Memory B cell (primary cell): ENCODE data around the gene MINK1.
A peak's percentile ranks its signal among the peaks of the same experiment; 100 is the strongest.
"Not testable (repeated sequence)": the region's sequence is repeated elsewhere in the genome, so short reads cannot be mapped to it uniquely, and the experiment has no call there.

Experiments used
- ATAC-seq: fragments of 150-1000 bp; cut with Tn5 transposase; 2 replicates; pipeline ENCODE4 v1.10.0; 2021; ENCODE audit warnings: low read depth, mild to moderate bottlenecking, moderate library complexity
- DNase-seq, 2 donors: peaks; one replicate each; pipeline ENCODE4 v3.0.0; 2022; ENCODE audit warnings: low spot score in 2 of 2
- H3K27ac Mint-ChIP-seq: one replicate; pipeline ENCODE4 v1.8.0; 2022; ENCODE audit warnings: mild to moderate bottlenecking, moderate library complexity, mixed read lengths
- H3K27me3 Mint-ChIP-seq: one replicate; pipeline ENCODE4 v1.8.0; 2022; ENCODE audit warnings: mixed read lengths
- H3K36me3 Mint-ChIP-seq: one replicate; pipeline ENCODE4 v1.8.0; 2022; ENCODE audit warnings: mild to moderate bottlenecking, mixed read lengths
- H3K4me1 Mint-ChIP-seq: one replicate; pipeline ENCODE4 v1.8.0; 2022; ENCODE audit warnings: mixed read lengths
- H3K4me3 Mint-ChIP-seq: one replicate; pipeline ENCODE4 v1.8.0; 2022; ENCODE audit warnings: mild to moderate bottlenecking, moderate library complexity, mixed read lengths
- H3K9me3 Mint-ChIP-seq: one replicate; pipeline ENCODE4 v1.8.0; 2022; ENCODE audit warnings: mixed read lengths

MINK1 gene

GRCh38 chr17:4919511-4920047, 86.4 kb downstream of the MINK1 start:
- no peak overlapping the region for H3K4me3 Mint-ChIP-seq
- no peaks in the 10 kb centered on the region for H3K27me3 Mint-ChIP-seq
- H3K27ac Mint-ChIP-seq: no peak overlapping the region
- no peaks in the 10 kb centered on the region for H3K4me1 Mint-ChIP-seq
- DNase-seq (no peak), ATAC-seq (no peak)
- no peaks in the 10 kb centered on the region for H3K9me3 Mint-ChIP-seq
- H3K36me3 Mint-ChIP-seq: no peaks in the 10 kb centered on the region

- Mint-ChIP-seq H3K9me3 (no peaks in the 10 kb centered on the region), H3K4me1 (no peaks in the 10 kb centered on the region), H3K27ac (no peak overlapping the region), H3K27me3 (no peaks in the 10 kb centered on the region), H3K36me3 (no peaks in the 10 kb centered on the region), H3K4me3 (no peak overlapping the region)
- DNase-seq: no peak
- no peak for ATAC-seq
These were observed 87.4 kb downstream of the MINK1 start for GRCh38 chr17:4920351-4921048.

DNA sequence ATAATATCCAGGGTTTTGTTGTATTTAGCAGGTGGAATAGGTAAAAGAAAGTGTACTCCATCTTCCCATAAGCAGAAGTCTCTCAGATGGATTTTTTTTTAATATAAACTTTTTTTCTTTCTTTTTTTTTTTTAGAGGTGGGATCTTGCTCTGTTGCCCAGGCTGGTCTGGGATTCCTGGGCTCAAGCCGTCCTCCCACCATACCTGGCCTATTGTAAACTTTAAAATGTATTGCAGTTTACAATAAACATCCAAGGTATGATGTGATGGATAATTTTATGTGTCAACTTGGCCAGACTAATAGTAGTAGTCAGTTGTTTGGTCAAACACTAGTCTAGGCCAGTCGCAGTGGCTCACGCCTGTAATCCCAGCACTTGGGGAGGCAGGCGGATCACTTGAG, 88.2 kb downstream of the MINK1 start:
- no peak overlapping the region for H3K4me3 Mint-ChIP-seq
- H3K36me3 Mint-ChIP-seq: no peaks in the 10 kb centered on the region
- ATAC-seq (no peak), DNase-seq (no peak)
- H3K27me3 Mint-ChIP-seq: no peaks in the 10 kb centered on the region
- no peak overlapping the region for H3K27ac Mint-ChIP-seq
- no peaks in the 10 kb centered on the region for H3K9me3 Mint-ChIP-seq
- no peaks in the 10 kb centered on the region for H3K4me1 Mint-ChIP-seq

DNA sequence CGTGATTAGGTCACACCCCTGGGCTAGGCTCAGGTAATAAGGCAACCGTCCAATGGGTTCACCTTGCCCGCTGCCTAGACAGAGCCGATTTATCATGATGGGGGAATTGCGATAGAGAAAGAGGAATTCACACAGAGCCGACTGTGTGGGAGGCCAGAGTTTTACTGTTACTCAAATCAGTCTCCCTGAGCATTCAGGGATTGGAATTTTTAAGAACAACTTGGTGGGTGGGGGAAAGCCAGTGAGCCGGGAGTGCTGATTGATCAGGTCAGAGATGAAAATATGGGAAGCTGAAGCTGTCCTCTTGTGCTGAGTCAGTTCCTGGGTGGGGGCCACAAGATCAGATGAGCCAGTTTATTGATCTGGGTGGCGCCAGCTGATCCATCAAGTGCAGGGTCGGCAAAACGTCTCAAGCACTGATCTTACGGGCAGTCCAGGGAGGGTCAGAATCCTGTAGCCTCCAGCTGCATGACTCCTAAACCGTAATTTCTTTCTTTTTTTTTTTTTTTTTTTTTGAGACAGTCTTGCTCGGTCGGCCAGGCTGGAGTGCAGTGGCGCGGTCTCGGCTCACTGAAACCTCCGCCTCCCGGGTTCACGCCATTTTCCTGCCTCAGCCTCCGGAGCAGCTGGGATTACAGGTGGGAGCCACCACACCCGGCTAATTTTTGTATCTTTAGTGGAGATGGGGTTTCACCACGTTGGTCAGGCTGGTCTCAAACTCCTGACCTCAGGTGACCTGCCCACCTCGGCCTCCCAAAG, 93.6 kb downstream of the MINK1 start:
- not testable (repeated sequence) for DNase-seq, H3K27ac Mint-ChIP-seq, H3K9me3 Mint-ChIP-seq, H3K27me3 Mint-ChIP-seq, ATAC-seq, H3K36me3 Mint-ChIP-seq, H3K4me1 Mint-ChIP-seq, H3K4me3 Mint-ChIP-seq

DNA sequence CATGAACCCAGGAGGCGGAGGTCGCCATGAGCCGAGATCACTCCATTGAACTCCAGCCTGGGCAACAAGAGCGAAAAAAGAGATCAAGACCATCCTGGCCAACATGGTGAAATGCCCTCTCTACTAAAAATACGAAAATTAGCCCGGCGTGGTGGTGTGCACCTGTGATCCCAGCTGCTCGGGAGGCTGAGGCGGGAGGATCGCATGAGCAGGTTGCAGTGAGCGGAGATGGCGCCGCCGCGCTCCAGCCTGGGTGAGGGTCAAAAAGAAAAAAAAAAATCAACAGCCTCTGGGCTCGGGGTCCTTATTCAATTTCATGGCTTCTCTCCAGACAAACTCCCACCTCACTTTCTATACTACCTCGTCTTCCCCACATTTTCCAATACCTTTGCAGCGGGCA, 95.7 kb downstream of the MINK1 start:
- no peaks in the 10 kb centered on the region for H3K9me3 Mint-ChIP-seq
- no peaks in the 10 kb centered on the region for H3K27me3 Mint-ChIP-seq
- H3K27ac Mint-ChIP-seq: no peak overlapping the region
- no peak for DNase-seq
- ATAC-seq: no peak
- H3K36me3 Mint-ChIP-seq: peaks cover 5% of the 10 kb centered on the region
- no peak overlapping the region for H3K4me3 Mint-ChIP-seq
- H3K4me1 Mint-ChIP-seq: peaks cover 9% of the 10 kb centered on the region

GRCh38 chr17:4931963-4932362, 98.8 kb downstream of the MINK1 start, which contains the start of gene GP1BA:
Gene GP1BA, plus strand, starts transcription at chr17:4932277. Its CDS starts 328 bp downstream, at chr17:4932605.
- Mint-ChIP-seq H3K27ac (no peak within 1 kb of the TSS), H3K4me3 (no peak within 1 kb of the TSS), H3K4me1 (peaks cover 21% of the 10 kb centered on the region), H3K9me3 (no peaks in the 10 kb centered on the region), H3K27me3 (no peaks in the 10 kb centered on the region), H3K36me3 (peaks cover 5% of the 10 kb centered on the region)
- no peak for DNase-seq
- ATAC-seq: peak; percentile 38

- ATAC-seq (no peak), DNase-seq (no peak)
- H3K9me3 Mint-ChIP-seq: no peaks in the 10 kb centered on the region
- no peak overlapping the region for H3K4me3 Mint-ChIP-seq
- H3K4me1 Mint-ChIP-seq: peaks cover 21% of the 10 kb centered on the region
- H3K27ac Mint-ChIP-seq: no peak overlapping the region
- H3K27me3 Mint-ChIP-seq: no peaks in the 10 kb centered on the region
- H3K36me3 Mint-ChIP-seq: peaks cover 5% of the 10 kb centered on the region
These were observed 99.6 kb downstream of the MINK1 start for GRCh38 chr17:4932756-4933155.

DNA sequence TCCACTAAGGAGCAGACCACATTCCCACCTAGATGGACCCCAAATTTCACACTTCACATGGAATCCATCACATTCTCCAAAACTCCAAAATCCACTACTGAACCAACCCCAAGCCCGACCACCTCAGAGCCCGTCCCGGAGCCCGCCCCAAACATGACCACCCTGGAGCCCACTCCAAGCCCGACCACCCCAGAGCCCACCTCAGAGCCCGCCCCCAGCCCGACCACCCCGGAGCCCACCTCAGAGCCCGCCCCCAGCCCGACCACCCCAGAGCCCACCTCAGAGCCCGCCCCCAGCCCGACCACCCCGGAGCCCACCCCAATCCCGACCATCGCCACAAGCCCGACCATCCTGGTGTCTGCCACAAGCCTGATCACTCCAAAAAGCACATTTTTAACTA, 100.5 kb downstream of the MINK1 start:
- no peak for ATAC-seq
- no peak overlapping the region for H3K4me3 Mint-ChIP-seq

GRCh38 chr17:4934173-4934979, 101.2 kb downstream of the MINK1 start:
- H3K4me1 Mint-ChIP-seq: peaks cover 30% of the 10 kb centered on the region
- no peak overlapping the region for H3K27ac Mint-ChIP-seq
- peaks cover 7% of the 10 kb centered on the region for H3K36me3 Mint-ChIP-seq
- no peaks in the 10 kb centered on the region for H3K27me3 Mint-ChIP-seq
- no peak for ATAC-seq
- no peak overlapping the region for H3K4me3 Mint-ChIP-seq
- H3K9me3 Mint-ChIP-seq: no peaks in the 10 kb centered on the region
- DNase-seq: no peak

More for the DNA sequence above, 100.5 kb downstream of the MINK1 start:
- no peak for DNase-seq
- Mint-ChIP-seq H3K9me3 (no peaks in the 10 kb centered on the region), H3K4me1 (peaks cover 25% of the 10 kb centered on the region), H3K27me3 (no peaks in the 10 kb centered on the region), H3K36me3 (peaks cover 7% of the 10 kb centered on the region), H3K27ac (no peak overlapping the region)

DNA sequence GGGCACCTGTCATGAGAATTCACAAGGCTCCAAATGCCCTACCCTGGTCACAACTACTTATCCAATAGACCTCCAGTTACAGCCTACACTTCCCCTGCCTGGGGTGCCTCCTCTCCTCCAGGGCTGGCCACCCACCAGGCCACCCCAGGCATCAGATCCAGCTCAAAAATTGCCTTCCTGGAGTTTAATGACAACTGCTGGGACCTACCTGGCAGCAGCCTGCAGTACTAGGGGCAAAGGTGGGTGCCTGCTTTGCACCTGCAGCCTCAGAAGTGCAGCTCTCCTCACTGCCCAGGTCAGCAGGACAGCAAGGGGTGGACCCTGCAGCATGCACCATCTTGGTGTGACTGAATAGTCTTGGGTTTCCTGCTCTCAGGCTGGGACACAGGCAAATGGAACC, 102.5 kb downstream of the MINK1 start:
- no peak overlapping the region for H3K4me3 Mint-ChIP-seq
- peaks cover 34% of the 10 kb centered on the region for H3K4me1 Mint-ChIP-seq
- peaks cover 5% of the 10 kb centered on the region for H3K36me3 Mint-ChIP-seq
- H3K27me3 Mint-ChIP-seq: no peaks in the 10 kb centered on the region
- ATAC-seq (no peak), DNase-seq (no peak)
- H3K27ac Mint-ChIP-seq: no peak overlapping the region
- H3K9me3 Mint-ChIP-seq: no peaks in the 10 kb centered on the region

DNA sequence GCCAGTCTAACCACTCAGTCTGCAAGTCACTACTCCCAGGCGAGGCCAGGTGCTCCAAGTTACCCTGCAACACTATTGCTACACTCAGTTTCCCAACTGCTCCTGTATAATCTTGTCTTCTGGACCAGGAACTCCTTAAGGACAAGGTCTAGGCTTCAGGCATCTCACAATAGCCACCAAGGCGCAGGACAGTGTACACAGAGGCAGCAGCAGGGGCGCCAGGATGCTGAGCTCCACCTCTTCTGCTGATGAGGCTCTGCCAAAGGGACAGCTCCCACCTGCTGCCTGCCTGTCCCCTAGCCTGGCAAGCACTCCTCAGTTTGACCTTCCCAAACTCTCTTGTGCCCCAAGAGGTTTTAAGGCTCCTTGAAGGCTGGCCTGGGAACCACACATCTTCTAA, 103.3 kb downstream of the MINK1 start:
- H3K4me1 Mint-ChIP-seq: peaks cover 37% of the 10 kb centered on the region
- DNase-seq: no peak
- H3K27me3 Mint-ChIP-seq: no peaks in the 10 kb centered on the region

GRCh38 chr17:4937553-4937952, 104.4 kb downstream of the MINK1 start:
- Mint-ChIP-seq H3K4me3 (no peak overlapping the region), H3K9me3 (no peaks in the 10 kb centered on the region), H3K27me3 (no peaks in the 10 kb centered on the region), H3K4me1 (peaks cover 44% of the 10 kb centered on the region), H3K36me3 (peaks cover 10% of the 10 kb centered on the region), H3K27ac (no peak overlapping the region)
- ATAC-seq (no peak), DNase-seq (no peak)

More for the DNA sequence above, 103.3 kb downstream of the MINK1 start:
- Mint-ChIP-seq H3K27ac (no peak overlapping the region), H3K36me3 (peaks cover 2% of the 10 kb centered on the region), H3K9me3 (no peaks in the 10 kb centered on the region), H3K4me3 (no peak overlapping the region)
- no peak for ATAC-seq

- no peak overlapping the region for H3K27ac Mint-ChIP-seq
- H3K36me3 Mint-ChIP-seq: peaks cover 10% of the 10 kb centered on the region
- H3K4me3 Mint-ChIP-seq: peak overlapping the region; percentile 90
- no peaks in the 10 kb centered on the region for H3K9me3 Mint-ChIP-seq
- H3K27me3 Mint-ChIP-seq: no peaks in the 10 kb centered on the region
- ATAC-seq: no peak
- DNase-seq: no peak
- peaks cover 47% of the 10 kb centered on the region for H3K4me1 Mint-ChIP-seq
These were observed 104.9 kb downstream of the MINK1 start for GRCh38 chr17:4938069-4938491.
